ENCODE results near the gene IGIP.

The IGIP gene

GRCh38 chr5:140101179-140101578 is 24.6 kb upstream of the IGIP start:
- ATAC-seq, result no peak
- TF ChIP-seq ZFP3 (CRISPR knock-in tag; IDR thresholded peaks at IDR 0.05) (no peak), ZNF565 (CRISPR knock-in tag; conservative IDR thresholded peaks at IDR 0.05; ENCODE audit: low read depth) (no peak), ISL1 (CRISPR knock-in tag; IDR thresholded peaks at IDR 0.05) (no peak), RARB (CRISPR knock-in tag; IDR thresholded peaks at IDR 0.05) (no peak), ARNTL (CRISPR knock-in tag; IDR thresholded peaks at IDR 0.05; ENCODE audit: borderline replicate concordance, low read depth) (no peak), PPARA (CRISPR knock-in tag; IDR thresholded peaks at IDR 0.05; ENCODE audit: borderline replicate concordance) (no peak), CSDC2 (CRISPR knock-in tag; IDR thresholded peaks at IDR 0.05) (no peak), CSRNP3 (CRISPR knock-in tag; IDR thresholded peaks at IDR 0.05) (no peak), BACH2 (CRISPR knock-in tag; IDR thresholded peaks at IDR 0.05; ENCODE audit: borderline replicate concordance) (no peak), GLIS3 (CRISPR knock-in tag; IDR thresholded peaks at IDR 0.05) (no peak), TCF4 (CRISPR knock-in tag; IDR thresholded peaks at IDR 0.05; ENCODE audit: borderline replicate concordance) (no peak), ZNF8 (CRISPR knock-in tag; IDR thresholded peaks at IDR 0.05) (no peak), TSHZ2 (CRISPR knock-in tag; IDR thresholded peaks at IDR 0.05) (no peak), ZNF70 (CRISPR knock-in tag; IDR thresholded peaks at IDR 0.05) (no peak), OSR1 (CRISPR knock-in tag; IDR thresholded peaks at IDR 0.05) (no peak)

- no peak for ATAC-seq
- TF ChIP-seq ZNF70 (CRISPR knock-in tag; IDR thresholded peaks at IDR 0.05), result no peak
Observed at GRCh38 chr5:140103154-140103553, 22.6 kb upstream of the IGIP start.

- TF ChIP-seq TOX (CRISPR knock-in tag; IDR thresholded peaks at IDR 0.05; ENCODE audit: borderline replicate concordance) (no peak), PATZ1 (CRISPR knock-in tag; IDR thresholded peaks at IDR 0.05; ENCODE audit: borderline replicate concordance) (no peak), CSDC2 (CRISPR knock-in tag; IDR thresholded peaks at IDR 0.05) (no peak), ZFP30 (CRISPR knock-in tag; IDR thresholded peaks at IDR 0.05) (no peak), BACH2 (CRISPR knock-in tag; IDR thresholded peaks at IDR 0.05; ENCODE audit: borderline replicate concordance) (no peak), CREB5 (CRISPR knock-in tag; IDR thresholded peaks at IDR 0.05; ENCODE audit: low read depth) (no peak), ZNF565 (CRISPR knock-in tag; conservative IDR thresholded peaks at IDR 0.05; ENCODE audit: low read depth) (no peak), PPARA (CRISPR knock-in tag; IDR thresholded peaks at IDR 0.05; ENCODE audit: borderline replicate concordance) (no peak), TSHZ2 (CRISPR knock-in tag; IDR thresholded peaks at IDR 0.05) (no peak), ISL1 (CRISPR knock-in tag; IDR thresholded peaks at IDR 0.05) (no peak), ESRRG (CRISPR knock-in tag; IDR thresholded peaks at IDR 0.05) (no peak), OSR1 (CRISPR knock-in tag; IDR thresholded peaks at IDR 0.05) (no peak), CSRNP3 (CRISPR knock-in tag; IDR thresholded peaks at IDR 0.05) (no peak), POU6F1 (CRISPR knock-in tag; IDR thresholded peaks at IDR 0.05; ENCODE audit: borderline replicate concordance, low read depth) (no peak), RARB (CRISPR knock-in tag; IDR thresholded peaks at IDR 0.05) (no peak), ZNF70 (CRISPR knock-in tag; IDR thresholded peaks at IDR 0.05) (no peak), TCF4 (CRISPR knock-in tag; IDR thresholded peaks at IDR 0.05; ENCODE audit: borderline replicate concordance) (no peak), ZFP3 (CRISPR knock-in tag; IDR thresholded peaks at IDR 0.05) (no peak), ZC3H10 (CRISPR knock-in tag; IDR thresholded peaks at IDR 0.05) (no peak)
Observed at GRCh38 chr5:140104100-140104499, 21.6 kb upstream of the IGIP start.

More at GRCh38 chr5:140104100-140104499, 21.6 kb upstream of the IGIP start:
- ATAC-seq, result no peak
